Peyer's patch (tissue), 4 donors: Measurements from ENCODE around the gene TRAF3. TPM values are rescaled to one million over a fixed set of nuclear protein-coding genes. Genes with fewer than 3 reads are reported as not detected.
A peak's percentile ranks its signal among the peaks of the same experiment; 100 is the strongest.

Source experiments
- DNase-seq, 3 donors: peaks; one replicate each; pipeline ENCODE4 v3.0.0-alpha.2; 2017 to 2019
- H3K27ac ChIP-seq, 4 donors: fragments of 200-600 bp; sonication (generic); one replicate each; pipeline ENCODE4 v1.5.1; 2016 to 2019
- H3K27me3 ChIP-seq, 2 donors: fragments of 200-600 bp; sonication (generic); one replicate each; pipeline ENCODE4 v1.5.1; 2019
- H3K36me3 ChIP-seq, 3 donors: fragments of 200-600 bp; sonication (generic); one replicate each; pipeline ENCODE4 v1.5.1; 2016 to 2019
- H3K4me1 ChIP-seq, 4 donors: fragments of 200-600 bp; sonication (generic); one replicate each; pipeline ENCODE4 v1.5.1; 2016 to 2019
- H3K4me3 ChIP-seq, 4 donors: fragments of 200-600 bp; sonication (generic); 1 replicate in 3 of 4; 2 replicates in 1 of 4; pipeline ENCODE4 v1.5.1; 2016 to 2019; ENCODE audit warnings: mild to moderate bottlenecking in 1 of 4
- H3K9me3 ChIP-seq, 4 donors: fragments of 200-600 bp; sonication (generic); one replicate each; pipeline ENCODE4 v1.5.1; 2016 to 2019; ENCODE audit warnings: mild to moderate bottlenecking in 1 of 4
- CTCF ChIP-seq, 6 experiments: fragments of 450-650 bp in 4 of 6; fragments of 200-600 bp in 2 of 6; sonication (generic) in 1 of 6; IDR thresholded peaks; one replicate each; pipeline ENCODE4 v1.5.1; 2017 to 2019; ENCODE audit warnings: antibody characterized with exemption in 6 of 6, mild to moderate bottlenecking in 3 of 6, moderate library complexity in 1 of 6
- POLR2A ChIP-seq, 2 donors: fragments of 450-650 bp; IDR thresholded peaks; one replicate each; pipeline ENCODE4 v1.5.1; 2017; ENCODE audit warnings: antibody characterized with exemption in 2 of 2, mild to moderate bottlenecking in 2 of 2, moderate library complexity in 2 of 2
- total RNA-seq, 4 donors: library from RNA; depleted of rRNA; stranded (reverse); fragments of >200 nt; gene quantifications; one replicate each; pipeline ENCODE4 v1.1.0, GENCODE V29; 2016

Gene TRAF3
- total RNA-seq, 4 donors from 2014 or later = 31.7 to 47.8 (median 41.8) TPM

- DNase-seq = no peak
- Histone ChIP-seq H3K4me1 (peaks cover 0 to 6% (median 5%) of the 10 kb centered on the region in 4 donors), H3K9me3 (no peaks in the 10 kb centered on the region), H3K27ac (no peak overlapping the region), H3K27me3 (no peaks in the 10 kb centered on the region), H3K36me3 (peaks cover 0 to 94% (median 0%) of the 10 kb centered on the region in 3 donors), H3K4me3 (no peak overlapping the region)
- TF ChIP-seq POLR2A (IDR thresholded peaks at IDR 0.05) (no peak), CTCF (IDR thresholded peaks at IDR 0.05) (no peak)
Observed at GRCh38 chr14:102943979-102944378, 166.7 kb downstream of the TRAF3 start.

- Histone ChIP-seq H3K4me1 (peaks cover 0 to 8% (median 7%) of the 10 kb centered on the region in 4 donors), H3K27me3 (no peaks in the 10 kb centered on the region), H3K27ac (no peak overlapping the region), H3K9me3 (no peaks in the 10 kb centered on the region), H3K36me3 (peaks cover 0 to 94% (median 0%) of the 10 kb centered on the region in 3 donors), H3K4me3 (no peak overlapping the region)
- peak in 1 of 3 donors; percentile 46 for DNase-seq
- TF ChIP-seq CTCF (IDR thresholded peaks at IDR 0.05) (no peak), POLR2A (IDR thresholded peaks at IDR 0.05) (no peak)
Observed at GRCh38 chr14:102944448-102945330, 167.4 kb downstream of the TRAF3 start.

GRCh38 chr14:102945346-102946130 lies 168.3 kb downstream of the TRAF3 start:
- peaks cover 0 to 9% (median 8%) of the 10 kb centered on the region in 4 donors for H3K4me1 ChIP-seq
- TF ChIP-seq POLR2A (IDR thresholded peaks at IDR 0.05) (no peak), CTCF (IDR thresholded peaks at IDR 0.05) (no peak)
- no peaks in the 10 kb centered on the region for H3K27me3 ChIP-seq
- H3K9me3 ChIP-seq = no peaks in the 10 kb centered on the region
- H3K4me3 ChIP-seq = no peak overlapping the region
- peaks cover 0 to 94% (median 0%) of the 10 kb centered on the region in 3 donors for H3K36me3 ChIP-seq
- DNase-seq = no peak
- peak overlapping the region in 1 of 4 donors; percentile 72 for H3K27ac ChIP-seq

- Histone ChIP-seq H3K27me3 (no peaks in the 10 kb centered on the region), H3K27ac (peak overlapping the region in 1 of 4 donors; percentile 72), H3K4me3 (no peak overlapping the region), H3K36me3 (peaks cover 0 to 94% (median 0%) of the 10 kb centered on the region in 3 donors), H3K4me1 (peaks cover 0 to 8% (median 4%) of the 10 kb centered on the region in 4 donors), H3K9me3 (no peaks in the 10 kb centered on the region)
- TF ChIP-seq POLR2A (IDR thresholded peaks at IDR 0.05) = no peak
- TF ChIP-seq CTCF (IDR thresholded peaks at IDR 0.05) = no peak
- DNase-seq = peak in 1 of 3 donors; percentile 61
Observed at GRCh38 chr14:102947321-102948103, 170.3 kb downstream of the TRAF3 start.

GRCh38 chr14:102948698-102949061 lies 171.4 kb downstream of the TRAF3 start:
- no peak for DNase-seq
- no peaks in the 10 kb centered on the region for H3K27me3 ChIP-seq
- H3K36me3 ChIP-seq = peaks cover 0 to 94% (median 0%) of the 10 kb centered on the region in 3 donors
- peak overlapping the region in 2 of 4 donors; percentile 44 to 80 for H3K27ac ChIP-seq
- TF ChIP-seq POLR2A (IDR thresholded peaks at IDR 0.05) = no peak
- TF ChIP-seq CTCF (IDR thresholded peaks at IDR 0.05) = no peak
- no peaks in the 10 kb centered on the region for H3K9me3 ChIP-seq
- H3K4me3 ChIP-seq = no peak overlapping the region
- H3K4me1 ChIP-seq = peaks cover 0 to 8% (median 4%) of the 10 kb centered on the region in 4 donors
